Psoas muscle (tissue), 8 donors: ENCODE data around the gene DCTN2. TPM values are rescaled to one million over a fixed set of nuclear protein-coding genes. Genes with fewer than 3 reads are reported as not detected.

Experiments
- ATAC-seq, 4 donors: fragments of 200-7000 bp; cut with Tn5 transposase; one replicate each; pipeline ENCODE4 v1.9.1; 2020; ENCODE audit warnings: moderate library complexity in 3 of 4, mild to moderate bottlenecking in 2 of 4
- DNase-seq, 2 donors: peaks; one replicate each; pipeline ENCODE4 v3.0.0-alpha.2; 2020
- H3K27ac ChIP-seq: fragments of 200-600 bp; one replicate; pipeline ENCODE4 v1.8.0; 2022
- H3K27me3 ChIP-seq, 3 donors: fragments of 200-600 bp in 1 of 3; one replicate each; pipeline versions ENCODE4 v1.6.1 to v1.8.0; 2013 to 2022; ENCODE audit warnings: low read length in 2 of 3, mild to moderate bottlenecking in 2 of 3, moderate library complexity in 1 of 3; ENCODE audit not compliant: insufficient read depth in 3 of 3
- H3K36me3 ChIP-seq, 2 donors: fragments of 200-600 bp in 1 of 2; one replicate each; pipeline versions ENCODE4 v1.6.1 to v1.8.0; 2013 to 2022; ENCODE audit warnings: low read depth in 1 of 2, mild to moderate bottlenecking in 1 of 2, moderate library complexity in 1 of 2; ENCODE audit not compliant: insufficient read depth in 1 of 2
- H3K4me1 ChIP-seq: fragments of 200-600 bp; one replicate; pipeline ENCODE4 v1.8.0; 2022
- H3K4me3 ChIP-seq: fragments of 200-600 bp; one replicate; pipeline ENCODE4 v1.8.0; 2022; ENCODE audit warnings: mild to moderate bottlenecking
- H3K9me3 ChIP-seq: fragments of 200-600 bp; one replicate; pipeline ENCODE4 v1.8.0; 2022
- WGBS, 3 donors: extraction: QIAGEN DNeasy Blood & Tissue Kit; methylation state at CpG; one replicate each; pipeline versions ENCODE4 v1.1.6 to v1.1.7; 2013; 5-methylcytosine and 5-hydroxymethylcytosine counted together
- intact Hi-C, 2 donors: fragments of 100-400 bp; cut with DNase I; formaldehyde crosslinking; loops; one replicate each; pipeline versions ENCODE4 v1.11.0 to v1.14.2; 2022
- polyA plus RNA-seq, 3 donors: library from polyadenylated mRNA; stranded (reverse); fragments of 200-250 nt; gene quantifications; one replicate each; pipeline ENCODE4 v1.2.3, GENCODE V29; 2013
- total RNA-seq, 4 donors: library from RNA; stranded (reverse); fragmentation: NEBNext Ultra II Directional in 2 of 4; extraction: Animal tissue kit (Norgen Biotek cat#: 25700) in 2 of 4; gene quantifications; one replicate each; pipeline versions ENCODE4 v1.2.1 to v1.2.4, GENCODE V29; 2021 to 2023
- TF ChIP-seq, protein P1 (sequence below): fragments of 200-600 bp; IDR thresholded peaks from one replicate; pipeline ENCODE4 v1.8.0; 2022; ENCODE audit warnings: antibody characterized with exemption
- donor health status: healthy with polysubstance abuse.
- donor health status: DM: no; HTN: no; CAD: no; lungs with moderate emphysema.
- donor health status: Bipolar disorder and iron deficiency.
- donor health status: healthy.
- donor health status: DM: yes; HTN: yes; CAD: no.
- donor health status: DM: no; HTN: no; CAD: no.
- donor health status: DM: no; HTN: no; CAD: no.
- donor health status: DM: yes; HTN: yes; CAD: no.

The DCTN2 gene
- total and polyA plus RNA-seq, 7 donors: 91.0 to 165 (median 108) TPM

DNA sequence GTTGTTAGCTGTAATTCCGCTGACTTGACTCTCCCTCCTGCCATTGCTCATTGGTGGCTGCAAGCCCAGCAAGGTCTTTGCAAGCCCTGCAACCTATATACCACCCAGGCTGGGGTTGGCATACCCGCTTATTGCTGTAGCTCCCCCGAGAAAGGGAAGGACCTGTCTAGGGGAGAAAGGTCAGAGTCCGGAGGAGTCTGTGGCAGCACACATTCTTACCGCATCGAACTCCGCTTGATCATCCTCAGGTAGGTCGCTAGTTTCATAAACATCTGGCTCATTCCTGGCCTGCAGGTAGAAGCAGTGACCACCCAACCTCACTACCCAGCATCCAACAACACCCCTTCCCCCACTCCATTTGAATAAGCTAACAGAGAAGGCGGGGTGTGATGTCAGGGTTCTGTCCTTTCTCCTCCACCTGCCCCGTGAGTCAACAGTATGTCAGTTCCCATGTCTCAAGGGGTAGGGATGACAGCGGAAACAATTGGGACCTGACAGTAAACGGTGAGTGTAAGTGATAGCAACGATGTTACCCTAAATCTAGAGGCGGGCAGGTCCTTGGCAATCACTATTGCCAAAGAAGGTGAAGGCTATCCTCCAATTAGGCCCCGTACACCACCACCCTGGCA is 1.1 kb downstream of the DCTN2 start:
- Histone ChIP-seq H3K4me3 (peak overlapping the region; percentile 97), H3K36me3 (peaks cover 2 to 36% of the 10 kb centered on the region in 2 donors), H3K9me3 (no peaks in the 10 kb centered on the region), H3K27ac (peak overlapping the region; percentile 86), H3K4me1 (peaks cover 20% of the 10 kb centered on the region), H3K27me3 (peaks cover 0 to 28% (median 7%) of the 10 kb centered on the region in 3 donors)
- DNase-seq (no peak), ATAC-seq (peak; percentile 5 to 64 (median 41))
- TF ChIP-seq, protein P1, sequence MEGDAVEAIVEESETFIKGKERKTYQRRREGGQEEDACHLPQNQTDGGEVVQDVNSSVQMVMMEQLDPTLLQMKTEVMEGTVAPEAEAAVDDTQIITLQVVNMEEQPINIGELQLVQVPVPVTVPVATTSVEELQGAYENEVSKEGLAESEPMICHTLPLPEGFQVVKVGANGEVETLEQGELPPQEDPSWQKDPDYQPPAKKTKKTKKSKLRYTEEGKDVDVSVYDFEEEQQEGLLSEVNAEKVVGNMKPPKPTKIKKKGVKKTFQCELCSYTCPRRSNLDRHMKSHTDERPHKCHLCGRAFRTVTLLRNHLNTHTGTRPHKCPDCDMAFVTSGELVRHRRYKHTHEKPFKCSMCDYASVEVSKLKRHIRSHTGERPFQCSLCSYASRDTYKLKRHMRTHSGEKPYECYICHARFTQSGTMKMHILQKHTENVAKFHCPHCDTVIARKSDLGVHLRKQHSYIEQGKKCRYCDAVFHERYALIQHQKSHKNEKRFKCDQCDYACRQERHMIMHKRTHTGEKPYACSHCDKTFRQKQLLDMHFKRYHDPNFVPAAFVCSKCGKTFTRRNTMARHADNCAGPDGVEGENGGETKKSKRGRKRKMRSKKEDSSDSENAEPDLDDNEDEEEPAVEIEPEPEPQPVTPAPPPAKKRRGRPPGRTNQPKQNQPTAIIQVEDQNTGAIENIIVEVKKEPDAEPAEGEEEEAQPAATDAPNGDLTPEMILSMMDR: no peak
- WGBS, 3 donors: 60 to 63% (median 60%) methylated on average over 15 of the region's 15 CpGs
- intact Hi-C loops: loop anchor here in 1 of 2 donors (5.0 kb wide), 1 partner anchor 146 kb away; the partner anchor contains the start of gene OS9

DNA sequence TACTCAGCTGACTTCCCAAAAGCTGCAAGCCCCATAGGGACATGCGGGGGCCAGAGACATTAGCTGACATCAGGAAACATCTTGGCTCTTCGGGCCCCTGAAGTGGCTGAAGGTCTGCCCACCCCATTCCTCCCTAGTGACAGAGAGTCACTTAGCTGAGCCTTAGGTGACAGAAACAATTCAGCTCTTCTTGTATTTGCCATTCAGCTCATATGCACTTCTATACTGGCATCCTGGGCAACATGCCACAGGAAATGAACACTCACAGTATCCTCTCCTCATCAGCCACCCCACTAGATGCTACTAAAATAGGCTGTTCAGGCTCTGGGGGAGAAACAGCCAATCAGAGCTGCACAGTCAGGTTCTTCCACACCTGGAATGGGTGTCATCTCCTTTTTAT is 3.4 kb downstream of the DCTN2 start:
- WGBS, 3 donors: 75 to 94% (median 77%) methylated on average over 2 of the region's 2 CpGs
- TF ChIP-seq, protein P1: no peak

DNA sequence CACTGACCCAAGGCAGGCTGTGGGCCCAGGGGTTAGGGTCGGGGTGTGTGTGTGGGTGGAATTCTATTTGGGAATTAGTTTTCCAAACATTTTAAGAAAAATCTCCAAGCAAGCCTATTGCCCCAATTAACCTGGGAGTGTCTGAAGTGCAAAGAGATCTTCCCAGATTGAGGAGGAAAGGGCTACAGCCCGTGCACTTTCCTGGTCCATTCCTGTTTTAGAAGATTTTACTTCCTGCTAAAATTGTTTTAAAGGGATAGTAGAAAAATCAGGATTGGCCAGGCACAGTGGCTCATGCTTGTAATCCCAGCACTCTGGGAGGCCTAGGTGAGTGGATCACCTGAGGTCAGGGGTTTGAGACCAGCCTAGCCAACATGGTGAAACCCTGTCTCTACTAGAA is 5.3 kb downstream of the DCTN2 start:
- intact Hi-C loops: no loop called here
- Histone ChIP-seq H3K36me3 (peaks cover 9 to 74% of the 10 kb centered on the region in 2 donors), H3K4me3 (no peak overlapping the region), H3K4me1 (peaks cover 17% of the 10 kb centered on the region), H3K9me3 (no peaks in the 10 kb centered on the region), H3K27me3 (no peaks in the 10 kb centered on the region), H3K27ac (no peak overlapping the region)
- no peak for DNase-seq
- ATAC-seq: no peak
- TF ChIP-seq, protein P1: no peak
- WGBS, 3 donors: 77 to 83% (median 78%) methylated on average over 2 of the region's 2 CpGs

More for the DNA sequence above, 3.4 kb downstream of the DCTN2 start:
- ATAC-seq (no peak), DNase-seq (no peak)
- Histone ChIP-seq H3K4me1 (peaks cover 17% of the 10 kb centered on the region), H3K27ac (no peak overlapping the region), H3K9me3 (no peaks in the 10 kb centered on the region), H3K4me3 (no peak overlapping the region), H3K36me3 (peaks cover 4 to 58% of the 10 kb centered on the region in 2 donors), H3K27me3 (peaks cover 0 to 4% (median 0%) of the 10 kb centered on the region in 3 donors)
- intact Hi-C loops: no loop called here

DNA sequence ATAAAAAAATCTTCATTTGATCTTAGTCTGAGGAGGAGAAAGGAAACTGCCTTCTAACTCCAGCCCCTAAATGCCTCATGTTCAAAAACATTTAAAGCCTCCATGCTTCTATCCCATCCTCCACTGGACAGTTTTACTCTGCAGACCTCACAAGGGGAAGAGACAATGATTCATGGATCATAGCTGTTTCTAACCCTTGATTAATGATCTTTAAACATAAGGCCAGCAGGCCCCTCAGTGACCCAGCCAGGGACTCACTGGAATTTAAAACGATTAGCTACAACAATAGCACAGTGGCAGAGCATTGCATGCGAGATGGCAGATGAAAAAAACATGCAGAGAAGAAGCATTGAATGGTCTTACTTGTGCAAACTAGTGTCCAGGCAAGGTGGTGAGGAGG is 6.0 kb downstream of the DCTN2 start:
- DNase-seq (no peak), ATAC-seq (no peak)
- 35 to 51% (median 48%) methylated on average over 2 of the region's 2 CpGs for WGBS, 3 donors
- TF ChIP-seq, protein P1: no peak
- H3K27ac ChIP-seq: no peak overlapping the region
- H3K27me3 ChIP-seq: no peaks in the 10 kb centered on the region
- peaks cover 14% of the 10 kb centered on the region for H3K4me1 ChIP-seq
- H3K4me3 ChIP-seq: no peak overlapping the region
- no peaks in the 10 kb centered on the region for H3K9me3 ChIP-seq
- intact Hi-C loops: no loop called here
- H3K36me3 ChIP-seq: peaks cover 11 to 80% of the 10 kb centered on the region in 2 donors
